B cell (primary cell): ENCODE data around the gene ARHGAP45. TPM values are rescaled to one million over a fixed set of nuclear protein-coding genes. Genes with fewer than 3 reads are reported as not detected.

Source experiments
- ATAC-seq: fragments of 200-7000 bp; cut with Tn5 transposase; one replicate; pipeline ENCODE4 v1.10.0; 2021; ENCODE audit warnings: low read depth, mild to moderate bottlenecking, moderate number of reproducible peaks, moderate library complexity
- CTCF ChIA-PET: fragments of 350-600 bp; sonication (Branson Sonifier 250); formaldehyde crosslinking; loops from one replicate; lab custom pipeline; 2021; ENCODE audit warnings: antibody characterized with exemption, inconsistent platforms; lab: Charles Lee
- POLR2A ChIA-PET: fragments of 350-600 bp; sonication (Branson Sonifier 250); formaldehyde crosslinking; loops from one replicate; lab custom pipeline; 2021; ENCODE audit warnings: antibody characterized with exemption; lab: Charles Lee
- DNase-seq: peaks from one replicate; pipeline ENCODE4 v3.0.0; 2013
- H2AFZ ChIP-seq: 2 replicates; pipeline ENCODE4 v1.6.1; 2012; ENCODE audit warnings: mild to moderate bottlenecking, low read depth, low read length; ENCODE audit not compliant: insufficient read depth, poor library complexity, severe bottlenecking
- H3K27ac ChIP-seq, 2 donors: 1 replicate in 1 of 2; 2 replicates in 1 of 2; pipeline ENCODE4 v1.5.1; 2012 to 2013; ENCODE audit warnings: low read length in 2 of 2, mild to moderate bottlenecking in 2 of 2, moderate library complexity in 1 of 2
- H3K27me3 ChIP-seq, 4 experiments: fragments of 200-600 bp in 1 of 4; sonication (generic) in 1 of 4; replicated peaks in 1 of 4; 1 replicate in 2 of 4; 2 replicates in 2 of 4; pipeline versions ENCODE4 v1.6.1 to v1.7.0; 2013 to 2016; ENCODE audit warnings: low read length in 3 of 4, mild to moderate bottlenecking in 2 of 4, mixed read lengths in 1 of 4, moderate library complexity in 1 of 4; ENCODE audit not compliant: insufficient read depth in 4 of 4, control insufficient read depth in 3 of 4; ENCODE audit errors: control extremely low read depth in 1 of 4
- H3K36me3 ChIP-seq, 2 experiments: replicated peaks in 1 of 2; 1 replicate in 1 of 2; 2 replicates in 1 of 2; pipeline versions ENCODE4 v1.6.1 to v1.7.1; 2013; ENCODE audit warnings: low read length in 1 of 2; ENCODE audit not compliant: insufficient read depth in 2 of 2, control insufficient read depth in 1 of 2; ENCODE audit errors: control extremely low read depth in 1 of 2, extremely low read depth in 1 of 2
- H3K4me1 ChIP-seq, 2 donors: fragments of 200-600 bp in 1 of 2; sonication (generic) in 1 of 2; 1 replicate in 1 of 2; 2 replicates in 1 of 2; pipeline versions ENCODE4 v1.5.1 to v1.6.1; 2013 to 2017; ENCODE audit warnings: low read length in 2 of 2; ENCODE audit not compliant: control insufficient read depth in 2 of 2, insufficient read depth in 2 of 2
- H3K4me2 ChIP-seq: replicated peaks from 2 replicates; pipeline ENCODE3; 2012; ENCODE audit warnings: mild to moderate bottlenecking, low read depth, low read length; ENCODE audit not compliant: poor library complexity, severe bottlenecking
- H3K4me3 ChIP-seq, 5 experiments: fragments of 200-600 bp in 1 of 5; sonication (generic) in 1 of 5; 1 replicate in 3 of 5; 2 replicates in 2 of 5; pipeline versions ENCODE4 v1.5.1 to v1.7.0; 2011 to 2016; ENCODE audit warnings: low read length in 4 of 5, mild to moderate bottlenecking in 4 of 5, low read depth in 2 of 5, control low read depth in 1 of 5, moderate library complexity in 1 of 5; ENCODE audit not compliant: insufficient read depth in 1 of 5; ENCODE audit errors: control extremely low read depth in 1 of 5, extremely low read depth in 1 of 5
- H3K79me2 ChIP-seq: fragments of 200-600 bp; sonication (generic); one replicate; pipeline ENCODE4 v1.6.0; 2016; ENCODE audit warnings: low read length; ENCODE audit not compliant: control insufficient read depth, insufficient read depth
- H3K9ac ChIP-seq: fragments of 200-600 bp; sonication (generic); 2 replicates; pipeline ENCODE4 v1.6.1; 2017; ENCODE audit warnings: mild to moderate bottlenecking, low read length, moderate library complexity
- H3K9me3 ChIP-seq, 3 donors: one replicate each; pipeline versions ENCODE4 v1.6.1 to v1.7.1; 2013; ENCODE audit warnings: low read length in 2 of 3; ENCODE audit not compliant: control insufficient read depth in 2 of 3, insufficient read depth in 1 of 3; ENCODE audit errors: control extremely low read depth in 1 of 3
- H4K20me1 ChIP-seq: 2 replicates; pipeline ENCODE4 v1.6.0; 2012; ENCODE audit warnings: mild to moderate bottlenecking, low read length; ENCODE audit not compliant: insufficient read depth, control insufficient read depth, poor library complexity, severe bottlenecking
- H3K27ac Mint-ChIP-seq: one replicate; pipeline ENCODE4 v1.8.0; 2021; ENCODE audit warnings: mixed read lengths
- H3K27me3 Mint-ChIP-seq: one replicate; pipeline ENCODE4 v1.8.0; 2021; ENCODE audit warnings: mixed read lengths
- H3K4me1 Mint-ChIP-seq: one replicate; pipeline ENCODE4 v1.8.0; 2021; ENCODE audit warnings: mixed read lengths
- H3K4me3 Mint-ChIP-seq: one replicate; pipeline ENCODE4 v1.8.0; 2021; ENCODE audit warnings: mixed read lengths
- H3K9me3 Mint-ChIP-seq: one replicate; pipeline ENCODE4 v1.8.0; 2022; ENCODE audit warnings: mixed read lengths; ENCODE audit not compliant: insufficient read depth
- EZH2 ChIP-seq: IDR thresholded peaks from 2 replicates; pipeline ENCODE4 v1.6.1; 2012; ENCODE audit warnings: borderline replicate concordance, low read depth, mild to moderate bottlenecking, moderate library complexity, low read length; ENCODE audit not compliant: insufficient read depth, poor library complexity, severe bottlenecking
- WGBS: methylation state at CpG from one replicate; pipeline ENCODE4 v1.1.5; 2013; ENCODE audit warnings: missing lambda C conversion rate; ENCODE audit not compliant: insufficient coverage; 5-methylcytosine and 5-hydroxymethylcytosine counted together
- intact Hi-C: fragments of 100-400 bp; cut with micrococcal nuclease; formaldehyde crosslinking; loops from one replicate; pipeline ENCODE4 v1.10.0; 2022
- polyA plus RNA-seq: library from polyadenylated mRNA; depleted of rRNA; stranded (reverse); fragments of >200 nt; gene quantifications from 2 replicates; pipeline ENCODE4 v1.2.3, GENCODE V29; 2012
- small RNA-seq: library from RNA; depleted of rRNA; stranded (forward); fragments of <200 nt; gene quantifications from one replicate; pipeline ENCODE3, GENCODE V24; 2012; ENCODE audit warnings: low replicate concordance, low read depth; ENCODE audit not compliant: insufficient read length
- total RNA-seq, 2 donors: library from RNA; stranded (reverse); fragments of 120-200 nt in 1 of 2; gene quantifications; 1 replicate in 1 of 2; 2 replicates in 1 of 2; pipeline versions ENCODE4 v1.2.3 to v1.2.4, GENCODE V29; 2013 to 2022
- TF ChIP-seq, protein P1 (sequence below): fragments of 200-600 bp; IDR thresholded peaks from one replicate; pipeline ENCODE4 v1.8.0; 2022; ENCODE audit warnings: antibody characterized with exemption, mild to moderate bottlenecking

The ARHGAP45 gene
- total and polyA plus RNA-seq, 2 donors (not counting 1 experiment from before 2014, with no cell fraction given) = 488 to 490 TPM

DNA sequence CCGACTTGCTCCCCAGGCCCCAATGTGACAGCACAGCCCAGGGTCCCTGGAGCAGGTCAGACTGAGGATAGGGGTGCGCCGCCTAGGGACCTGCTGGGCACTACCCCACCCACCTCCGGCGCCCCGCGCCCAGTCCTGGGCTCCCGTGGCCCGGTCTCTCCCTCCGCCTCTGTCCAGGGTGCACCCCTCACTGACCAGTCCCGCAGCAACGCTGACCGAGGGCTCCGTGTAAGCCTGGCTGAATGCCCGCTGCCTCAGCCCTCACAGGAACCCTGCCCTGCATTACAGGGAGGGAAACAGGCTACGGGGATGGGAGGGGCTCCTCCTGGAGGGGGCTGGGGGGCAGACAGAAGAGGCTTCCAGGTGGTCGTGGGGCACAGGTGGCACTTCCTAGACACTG lies 68.5 kb downstream of the ARHGAP45 start:
- ChIA-PET CTCF (interaction anchor here (0.9 kb wide), 1 partner anchor 59 kb away, joined by 4 read pairs; no protein-coding TSS in a partner anchor), POLR2A (no interaction called here)
- Histone ChIP-seq H3K27ac (peak overlapping the region in 1 of 2 donors; percentile 37), H3K9ac (no peak overlapping the region), H3K36me3 (no peaks in the 10 kb centered on the region), H3K9me3 (peaks cover 0 to 9% (median 0%) of the 10 kb centered on the region in 3 donors), H3K4me3 (no peak overlapping the region), H3K27me3 (no peaks in the 10 kb centered on the region), H3K4me1 (peaks cover 38 to 48% of the 10 kb centered on the region in 2 donors), H2AFZ (no peak overlapping the region), H4K20me1 (peaks cover 23% of the 10 kb centered on the region), H3K4me2 (peak overlapping the region; percentile 53), H3K79me2 (peaks cover 47% of the 10 kb centered on the region)
- intact Hi-C loops = no loop called here
- TF ChIP-seq EZH2 = no peak
- TF ChIP-seq, protein P1, sequence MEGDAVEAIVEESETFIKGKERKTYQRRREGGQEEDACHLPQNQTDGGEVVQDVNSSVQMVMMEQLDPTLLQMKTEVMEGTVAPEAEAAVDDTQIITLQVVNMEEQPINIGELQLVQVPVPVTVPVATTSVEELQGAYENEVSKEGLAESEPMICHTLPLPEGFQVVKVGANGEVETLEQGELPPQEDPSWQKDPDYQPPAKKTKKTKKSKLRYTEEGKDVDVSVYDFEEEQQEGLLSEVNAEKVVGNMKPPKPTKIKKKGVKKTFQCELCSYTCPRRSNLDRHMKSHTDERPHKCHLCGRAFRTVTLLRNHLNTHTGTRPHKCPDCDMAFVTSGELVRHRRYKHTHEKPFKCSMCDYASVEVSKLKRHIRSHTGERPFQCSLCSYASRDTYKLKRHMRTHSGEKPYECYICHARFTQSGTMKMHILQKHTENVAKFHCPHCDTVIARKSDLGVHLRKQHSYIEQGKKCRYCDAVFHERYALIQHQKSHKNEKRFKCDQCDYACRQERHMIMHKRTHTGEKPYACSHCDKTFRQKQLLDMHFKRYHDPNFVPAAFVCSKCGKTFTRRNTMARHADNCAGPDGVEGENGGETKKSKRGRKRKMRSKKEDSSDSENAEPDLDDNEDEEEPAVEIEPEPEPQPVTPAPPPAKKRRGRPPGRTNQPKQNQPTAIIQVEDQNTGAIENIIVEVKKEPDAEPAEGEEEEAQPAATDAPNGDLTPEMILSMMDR = no peak
- DNase-seq (no peak), ATAC-seq (no peak)
- no peaks in the 10 kb centered on the region for H3K9me3 Mint-ChIP-seq
- no peak overlapping the region for H3K4me3 Mint-ChIP-seq
- peaks cover 29% of the 10 kb centered on the region for H3K4me1 Mint-ChIP-seq
- 91% methylated on average over 12 of the region's 17 CpGs for WGBS
- H3K27me3 Mint-ChIP-seq = no peaks in the 10 kb centered on the region
- H3K27ac Mint-ChIP-seq = peak overlapping the region; percentile 15

DNA sequence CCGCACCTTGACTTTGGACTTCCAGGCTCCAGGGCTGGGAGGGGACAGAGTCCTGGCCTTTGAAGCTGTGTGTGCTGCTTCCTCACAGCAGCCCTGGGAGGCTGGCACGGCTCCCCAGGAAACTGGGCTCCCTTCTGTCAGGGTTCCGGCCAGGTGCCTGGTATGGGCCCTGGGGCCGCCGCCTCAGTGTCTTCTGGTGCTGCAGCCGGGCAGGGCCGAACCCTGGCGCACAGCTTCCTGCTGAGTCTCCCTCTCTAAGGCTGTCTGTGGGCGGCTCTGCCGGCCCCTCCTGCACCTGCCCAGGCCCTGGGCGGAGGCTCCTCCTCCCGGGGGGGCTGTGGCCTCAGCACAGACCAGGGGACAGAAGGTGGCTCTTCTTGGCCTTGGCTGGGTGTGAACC lies 69.2 kb downstream of the ARHGAP45 start:
- Histone ChIP-seq H3K36me3 (no peaks in the 10 kb centered on the region), H3K27ac (peak overlapping the region in 1 of 2 donors; percentile 37), H3K27me3 (no peaks in the 10 kb centered on the region), H3K79me2 (peaks cover 40% of the 10 kb centered on the region), H3K4me2 (peak overlapping the region; percentile 53), H4K20me1 (peaks cover 16% of the 10 kb centered on the region), H3K9ac (no peak overlapping the region), H3K9me3 (peaks cover 0 to 9% (median 0%) of the 10 kb centered on the region in 3 donors), H3K4me1 (peaks cover 31 to 40% of the 10 kb centered on the region in 2 donors), H3K4me3 (no peak overlapping the region), H2AFZ (no peak overlapping the region)
- DNase-seq (no peak), ATAC-seq (no peak)
- ChIA-PET POLR2A (no interaction called here), CTCF (no interaction called here)
- WGBS = 16% methylated on average over 12 of the region's 12 CpGs
- H3K27ac Mint-ChIP-seq = no peak overlapping the region
- H3K4me3 Mint-ChIP-seq = no peak overlapping the region
- intact Hi-C loops = no loop called here
- H3K9me3 Mint-ChIP-seq = no peaks in the 10 kb centered on the region
- no peaks in the 10 kb centered on the region for H3K27me3 Mint-ChIP-seq
- peaks cover 23% of the 10 kb centered on the region for H3K4me1 Mint-ChIP-seq
- TF ChIP-seq EZH2 = no peak
- TF ChIP-seq, protein P1 = no peak

Small RNAs within 50 kb of the gene (small RNA-seq; reads per million reads assigned to genes)
- gene RNU6-2 = 9.3 reads per million, percentile 82 among the genes with 10 or more reads in this experiment

Other genes starting within 250 kb of the ARHGAP45 start
- not detected in 2 replicates for gene PLPPR3, start 245.2 kb upstream of the ARHGAP45 start, total RNA-seq
- gene PLPPR3, start 245.2 kb upstream of the ARHGAP45 start, polyA plus RNA-seq = not detected in 2 replicates
- gene AZU1, start 239.3 kb upstream of the ARHGAP45 start, total RNA-seq = 0.44 and 0.70 TPM in 2 replicates
- gene AZU1, start 239.3 kb upstream of the ARHGAP45 start, polyA plus RNA-seq = 0.13 and 0.59 TPM in 2 replicates
- gene PRTN3, start 226.2 kb upstream of the ARHGAP45 start, total RNA-seq = not detected in 2 replicates
- not detected in 2 replicates for gene PRTN3, start 226.2 kb upstream of the ARHGAP45 start, polyA plus RNA-seq
- not detected in 2 replicates for gene ELANE, start 214.9 kb upstream of the ARHGAP45 start, total RNA-seq
- gene ELANE, start 214.9 kb upstream of the ARHGAP45 start, polyA plus RNA-seq = 0.18 TPM in 1 of 2 replicates, not detected in the other
- gene CFD, start 207.5 kb upstream of the ARHGAP45 start, total RNA-seq = 0.79 and 0.87 TPM in 2 replicates
- 2.9 and 6.6 TPM in 2 replicates for gene CFD, start 207.5 kb upstream of the ARHGAP45 start, polyA plus RNA-seq
- 85.0 and 88.6 TPM in 2 replicates for gene MED16, start 174.0 kb upstream of the ARHGAP45 start, total RNA-seq
- 60.3 and 85.3 TPM in 2 replicates for gene MED16, start 174.0 kb upstream of the ARHGAP45 start, polyA plus RNA-seq
- gene RNU6-9, start 173.7 kb upstream of the ARHGAP45 start, total RNA-seq = not detected in 2 replicates
- not detected in 2 replicates for gene RNU6-9, start 173.7 kb upstream of the ARHGAP45 start, polyA plus RNA-seq
- gene R3HDM4, start 153.9 kb upstream of the ARHGAP45 start, total RNA-seq = 165 and 176 TPM in 2 replicates
- gene R3HDM4, start 153.9 kb upstream of the ARHGAP45 start, polyA plus RNA-seq = 168 and 185 TPM in 2 replicates
- gene KISS1R, start 149.8 kb upstream of the ARHGAP45 start, total RNA-seq = 0.56 and 0.79 TPM in 2 replicates
- 0.55 and 1.3 TPM in 2 replicates for gene KISS1R, start 149.8 kb upstream of the ARHGAP45 start, polyA plus RNA-seq
- 60.5 and 66.7 TPM in 2 replicates for gene ARID3A, start 141.1 kb upstream of the ARHGAP45 start, total RNA-seq
- 16.5 and 22.9 TPM in 2 replicates for gene ARID3A, start 141.1 kb upstream of the ARHGAP45 start, polyA plus RNA-seq
- 50.5 and 60.5 TPM in 2 replicates for gene WDR18, start 82.8 kb upstream of the ARHGAP45 start, total RNA-seq
- gene WDR18, start 82.8 kb upstream of the ARHGAP45 start, polyA plus RNA-seq = 29.6 and 48.5 TPM in 2 replicates
- gene GRIN3B, start 66.7 kb upstream of the ARHGAP45 start, total RNA-seq = 0.10 and 0.42 TPM in 2 replicates
- 0.07 and 0.10 TPM in 2 replicates for gene GRIN3B, start 66.7 kb upstream of the ARHGAP45 start, polyA plus RNA-seq
- 373 and 377 TPM in 2 replicates for gene TMEM259, start 46.0 kb upstream of the ARHGAP45 start, total RNA-seq
- 607 and 730 TPM in 2 replicates for gene TMEM259, start 46.0 kb upstream of the ARHGAP45 start, polyA plus RNA-seq
- not detected in 2 replicates for gene RNU6-2, start 45.6 kb upstream of the ARHGAP45 start, total RNA-seq
- not detected in 2 replicates for gene RNU6-2, start 45.6 kb upstream of the ARHGAP45 start, polyA plus RNA-seq
- gene CNN2, start 40.6 kb upstream of the ARHGAP45 start, total RNA-seq = 186 and 198 TPM in 2 replicates
- gene CNN2, start 40.6 kb upstream of the ARHGAP45 start, polyA plus RNA-seq = 301 and 325 TPM in 2 replicates
- 192 and 206 TPM in 2 replicates for gene ABCA7, start 27.1 kb upstream of the ARHGAP45 start, total RNA-seq
- 281 and 425 TPM in 2 replicates for gene ABCA7, start 27.1 kb upstream of the ARHGAP45 start, polyA plus RNA-seq
- gene POLR2E, start 28.2 kb downstream of the ARHGAP45 start, total RNA-seq = 103 and 106 TPM in 2 replicates
- 84.5 and 121 TPM in 2 replicates for gene POLR2E, start 28.2 kb downstream of the ARHGAP45 start, polyA plus RNA-seq
- 202 and 213 TPM in 2 replicates for gene GPX4, start 36.8 kb downstream of the ARHGAP45 start, total RNA-seq
- 303 and 317 TPM in 2 replicates for gene GPX4, start 36.8 kb downstream of the ARHGAP45 start, polyA plus RNA-seq
- gene SBNO2, start 107.1 kb downstream of the ARHGAP45 start, total RNA-seq = 83.3 and 85.9 TPM in 2 replicates
- gene SBNO2, start 107.1 kb downstream of the ARHGAP45 start, polyA plus RNA-seq = 42.8 and 47.3 TPM in 2 replicates
- 89.9 and 91.8 TPM in 2 replicates for gene STK11, start 138.6 kb downstream of the ARHGAP45 start, total RNA-seq
- 82.9 and 87.9 TPM in 2 replicates for gene STK11, start 138.6 kb downstream of the ARHGAP45 start, polyA plus RNA-seq
- 0.12 TPM in 1 of 2 replicates, not detected in the other for gene CBARP, start 170.8 kb downstream of the ARHGAP45 start, total RNA-seq
- not detected in 2 replicates for gene CBARP, start 170.8 kb downstream of the ARHGAP45 start, polyA plus RNA-seq
- gene ATP5F1D, start 174.6 kb downstream of the ARHGAP45 start, total RNA-seq = 131 and 150 TPM in 2 replicates
- gene ATP5F1D, start 174.6 kb downstream of the ARHGAP45 start, polyA plus RNA-seq = 145 and 166 TPM in 2 replicates
- 97.8 and 98.5 TPM in 2 replicates for gene MIDN, start 181.4 kb downstream of the ARHGAP45 start, total RNA-seq
- gene MIDN, start 181.4 kb downstream of the ARHGAP45 start, polyA plus RNA-seq = 120 and 156 TPM in 2 replicates
- gene CIRBP, start 202.2 kb downstream of the ARHGAP45 start, total RNA-seq = 643 and 648 TPM in 2 replicates
- 1,164 and 1,418 TPM in 2 replicates for gene CIRBP, start 202.2 kb downstream of the ARHGAP45 start, polyA plus RNA-seq
- 34.5 and 41.1 TPM in 2 replicates for gene FAM174C, start 208.4 kb downstream of the ARHGAP45 start, total RNA-seq
- 45.1 and 70.6 TPM in 2 replicates for gene FAM174C, start 208.4 kb downstream of the ARHGAP45 start, polyA plus RNA-seq
- gene EFNA2, start 218.7 kb downstream of the ARHGAP45 start, total RNA-seq = not detected in 2 replicates
- not detected in 2 replicates for gene EFNA2, start 218.7 kb downstream of the ARHGAP45 start, polyA plus RNA-seq